Stomach (tissue), 4 donors: ENCODE measurements around the gene TANC1.

Experiments
- POLR2A ChIP-seq, 4 donors: fragments of 450-650 bp; IDR thresholded peaks; one replicate each; pipeline ENCODE4 v1.6.1; 2016; ENCODE audit warnings: antibody characterized with exemption in 4 of 4, control low read depth in 2 of 4, mild to moderate bottlenecking in 1 of 4, moderate library complexity in 1 of 4
- TF ChIP-seq, protein P1 (sequence below), 7 experiments: fragments of 450-650 bp in 4 of 7; fragments of 200-600 bp in 3 of 7; sonication (generic) in 3 of 7; IDR thresholded peaks; one replicate each; pipeline ENCODE4 v1.5.1; 2016 to 2019; ENCODE audit warnings: antibody characterized with exemption in 7 of 7, control low read depth in 2 of 7, mild to moderate bottlenecking in 1 of 7

DNA sequence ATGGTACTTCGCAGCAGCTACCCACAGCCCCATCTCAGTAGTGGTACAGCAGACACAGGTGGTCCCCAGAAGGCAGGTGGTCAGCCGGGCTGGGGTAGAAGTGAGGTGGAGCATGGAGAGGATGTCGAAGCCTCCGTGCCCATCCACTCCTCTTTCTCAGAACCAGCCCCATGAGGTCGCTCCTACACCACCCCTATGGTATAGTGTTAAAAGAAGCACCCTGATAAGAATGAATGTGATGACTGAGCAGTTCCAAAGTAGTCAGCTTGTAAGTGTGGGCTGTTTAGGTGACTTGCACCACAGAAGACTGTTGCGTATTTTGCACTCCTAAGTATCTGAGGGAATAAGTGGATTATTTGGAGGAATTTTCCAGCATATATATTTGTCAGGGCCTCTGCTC lies 206.7 kb downstream of the TANC1 start:
- TF ChIP-seq, protein P1, sequence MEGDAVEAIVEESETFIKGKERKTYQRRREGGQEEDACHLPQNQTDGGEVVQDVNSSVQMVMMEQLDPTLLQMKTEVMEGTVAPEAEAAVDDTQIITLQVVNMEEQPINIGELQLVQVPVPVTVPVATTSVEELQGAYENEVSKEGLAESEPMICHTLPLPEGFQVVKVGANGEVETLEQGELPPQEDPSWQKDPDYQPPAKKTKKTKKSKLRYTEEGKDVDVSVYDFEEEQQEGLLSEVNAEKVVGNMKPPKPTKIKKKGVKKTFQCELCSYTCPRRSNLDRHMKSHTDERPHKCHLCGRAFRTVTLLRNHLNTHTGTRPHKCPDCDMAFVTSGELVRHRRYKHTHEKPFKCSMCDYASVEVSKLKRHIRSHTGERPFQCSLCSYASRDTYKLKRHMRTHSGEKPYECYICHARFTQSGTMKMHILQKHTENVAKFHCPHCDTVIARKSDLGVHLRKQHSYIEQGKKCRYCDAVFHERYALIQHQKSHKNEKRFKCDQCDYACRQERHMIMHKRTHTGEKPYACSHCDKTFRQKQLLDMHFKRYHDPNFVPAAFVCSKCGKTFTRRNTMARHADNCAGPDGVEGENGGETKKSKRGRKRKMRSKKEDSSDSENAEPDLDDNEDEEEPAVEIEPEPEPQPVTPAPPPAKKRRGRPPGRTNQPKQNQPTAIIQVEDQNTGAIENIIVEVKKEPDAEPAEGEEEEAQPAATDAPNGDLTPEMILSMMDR (IDR thresholded peaks at IDR 0.05), result no peak
- no peak for TF ChIP-seq POLR2A (IDR thresholded peaks at IDR 0.05)
